Measurements from ENCODE around the gene MACROD2. TPM values are rescaled to one million over a fixed set of nuclear protein-coding genes. Genes with fewer than 3 reads are reported as not detected.

Gene MACROD2
- polyA plus RNA-seq, 1 donor (not counting 4 experiments of a cell fraction or from before 2014, with no cell fraction given), result 0.71 TPM

- TF ChIP-seq, protein P1, sequence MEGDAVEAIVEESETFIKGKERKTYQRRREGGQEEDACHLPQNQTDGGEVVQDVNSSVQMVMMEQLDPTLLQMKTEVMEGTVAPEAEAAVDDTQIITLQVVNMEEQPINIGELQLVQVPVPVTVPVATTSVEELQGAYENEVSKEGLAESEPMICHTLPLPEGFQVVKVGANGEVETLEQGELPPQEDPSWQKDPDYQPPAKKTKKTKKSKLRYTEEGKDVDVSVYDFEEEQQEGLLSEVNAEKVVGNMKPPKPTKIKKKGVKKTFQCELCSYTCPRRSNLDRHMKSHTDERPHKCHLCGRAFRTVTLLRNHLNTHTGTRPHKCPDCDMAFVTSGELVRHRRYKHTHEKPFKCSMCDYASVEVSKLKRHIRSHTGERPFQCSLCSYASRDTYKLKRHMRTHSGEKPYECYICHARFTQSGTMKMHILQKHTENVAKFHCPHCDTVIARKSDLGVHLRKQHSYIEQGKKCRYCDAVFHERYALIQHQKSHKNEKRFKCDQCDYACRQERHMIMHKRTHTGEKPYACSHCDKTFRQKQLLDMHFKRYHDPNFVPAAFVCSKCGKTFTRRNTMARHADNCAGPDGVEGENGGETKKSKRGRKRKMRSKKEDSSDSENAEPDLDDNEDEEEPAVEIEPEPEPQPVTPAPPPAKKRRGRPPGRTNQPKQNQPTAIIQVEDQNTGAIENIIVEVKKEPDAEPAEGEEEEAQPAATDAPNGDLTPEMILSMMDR (optimal IDR thresholded peaks at IDR 0.05 in 1 of 3, IDR thresholded peaks at IDR 0.05 in 1 of 3, conservative IDR thresholded peaks at IDR 0.05 in 1 of 3; ENCODE audit: extremely low read depth in 1 of 3, insufficient read depth in 2 of 3, low read length in 3 of 3), result no peak
- TF ChIP-seq EZH2 (IDR thresholded peaks at IDR 0.05; ENCODE audit: low read length), result no peak
- Histone ChIP-seq H3K27ac (ENCODE audit: control insufficient read depth, insufficient read depth, low read length) (no peak overlapping the region), H3K9me1 (ENCODE audit: control insufficient read depth, extremely low read depth, insufficient read depth, low read length) (no peaks in the 10 kb centered on the region), H2AFZ (ENCODE audit: control insufficient read depth, low read length) (no peak overlapping the region), H3K9me3 (ENCODE audit: control insufficient read depth, low read depth, low read length) (no peaks in the 10 kb centered on the region), H3K4me3 (ENCODE audit: control insufficient read depth in 2 of 3, extremely low read depth in 1 of 3, insufficient read depth in 2 of 3, low read depth in 1 of 3, low read length in 3 of 3) (no peak overlapping the region), H3K79me2 (ENCODE audit: control insufficient read depth, insufficient read depth, low read length) (no peaks in the 10 kb centered on the region), H3K27me3 (ENCODE audit: control insufficient read depth, extremely low read depth, insufficient read depth, low read length) (no peaks in the 10 kb centered on the region), H3K9ac (ENCODE audit: control insufficient read depth, extremely low read depth, insufficient read depth, low read length) (no peak overlapping the region), H3K36me3 (ENCODE audit: control insufficient read depth in 2 of 2, extremely low read depth in 1 of 2, insufficient read depth in 2 of 2, low read length in 2 of 2) (no peaks in the 10 kb centered on the region), H3K4me2 (ENCODE audit: control insufficient read depth, extremely low read depth, insufficient read depth, low read depth, low read length) (no peak overlapping the region), H3K4me1 (ENCODE audit: control insufficient read depth, extremely low read depth, insufficient read depth, low read length) (no peaks in the 10 kb centered on the region), H4K20me1 (ENCODE audit: control insufficient read depth, extremely low read depth, insufficient read depth, low read length) (no peaks in the 10 kb centered on the region)
- FAIRE-seq (no peak), DNase-seq (ENCODE audit: low read depth, low spot score) (no peak)
- dilution Hi-C loops (cut with MboI; ENCODE audit: extremely low pct_ligation_motif_present, low sequenced_read_pairs), result no loop called here
Measured at GRCh38 chr20:14064921-14065320, 69.6 kb downstream of the MACROD2 start.

DNA sequence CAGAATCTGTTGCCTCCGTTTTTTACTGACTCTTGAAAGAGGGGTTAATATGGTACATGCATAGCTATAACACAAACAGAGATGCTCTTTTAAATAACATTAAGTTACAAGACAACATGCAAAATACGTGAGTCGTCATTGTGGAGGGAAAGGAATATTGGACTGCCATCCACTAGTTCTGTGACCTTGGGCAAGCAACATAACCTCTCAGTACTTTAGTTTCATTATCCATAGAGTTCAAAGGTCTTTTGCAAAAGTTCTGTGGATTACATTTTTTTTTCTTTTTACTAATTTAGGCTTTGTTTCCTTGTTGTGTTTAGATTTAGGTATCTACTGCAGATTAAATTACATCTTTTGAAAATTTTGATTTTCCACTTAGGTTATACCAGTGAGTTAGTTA, 70.5 kb downstream of the MACROD2 start:
- H4K20me1 ChIP-seq (ENCODE audit: control insufficient read depth, extremely low read depth, insufficient read depth, low read length), result no peaks in the 10 kb centered on the region
- no peaks in the 10 kb centered on the region for H3K9me3 ChIP-seq (ENCODE audit: control insufficient read depth, low read depth, low read length)
- no peaks in the 10 kb centered on the region for H3K27me3 ChIP-seq (ENCODE audit: control insufficient read depth, extremely low read depth, insufficient read depth, low read length)
- DNase-seq (ENCODE audit: low read depth, low spot score) (no peak), FAIRE-seq (no peak)
- no peaks in the 10 kb centered on the region for H3K4me1 ChIP-seq (ENCODE audit: control insufficient read depth, extremely low read depth, insufficient read depth, low read length)
- H3K9ac ChIP-seq (ENCODE audit: control insufficient read depth, extremely low read depth, insufficient read depth, low read length), result no peak overlapping the region
- no peaks in the 10 kb centered on the region for H3K36me3 ChIP-seq (ENCODE audit: control insufficient read depth in 2 of 2, extremely low read depth in 1 of 2, insufficient read depth in 2 of 2, low read length in 2 of 2)
- no peak overlapping the region for H3K4me3 ChIP-seq (ENCODE audit: control insufficient read depth in 2 of 3, extremely low read depth in 1 of 3, insufficient read depth in 2 of 3, low read depth in 1 of 3, low read length in 3 of 3)
- dilution Hi-C loops (cut with MboI; ENCODE audit: extremely low pct_ligation_motif_present, low sequenced_read_pairs), result no loop called here
- H3K27ac ChIP-seq (ENCODE audit: control insufficient read depth, insufficient read depth, low read length), result no peak overlapping the region
- H3K79me2 ChIP-seq (ENCODE audit: control insufficient read depth, insufficient read depth, low read length), result no peaks in the 10 kb centered on the region
- H3K4me2 ChIP-seq (ENCODE audit: control insufficient read depth, extremely low read depth, insufficient read depth, low read depth, low read length), result no peak overlapping the region
- no peaks in the 10 kb centered on the region for H3K9me1 ChIP-seq (ENCODE audit: control insufficient read depth, extremely low read depth, insufficient read depth, low read length)
- H2AFZ ChIP-seq (ENCODE audit: control insufficient read depth, low read length), result no peak overlapping the region
- TF ChIP-seq EZH2 (IDR thresholded peaks at IDR 0.05; ENCODE audit: low read length), result no peak
- TF ChIP-seq, protein P1 (optimal IDR thresholded peaks at IDR 0.05 in 1 of 3, IDR thresholded peaks at IDR 0.05 in 1 of 3, conservative IDR thresholded peaks at IDR 0.05 in 1 of 3; ENCODE audit: extremely low read depth in 1 of 3, insufficient read depth in 2 of 3, low read length in 3 of 3), result no peak
